ENCODE results near the gene SH2B2.

DNA sequence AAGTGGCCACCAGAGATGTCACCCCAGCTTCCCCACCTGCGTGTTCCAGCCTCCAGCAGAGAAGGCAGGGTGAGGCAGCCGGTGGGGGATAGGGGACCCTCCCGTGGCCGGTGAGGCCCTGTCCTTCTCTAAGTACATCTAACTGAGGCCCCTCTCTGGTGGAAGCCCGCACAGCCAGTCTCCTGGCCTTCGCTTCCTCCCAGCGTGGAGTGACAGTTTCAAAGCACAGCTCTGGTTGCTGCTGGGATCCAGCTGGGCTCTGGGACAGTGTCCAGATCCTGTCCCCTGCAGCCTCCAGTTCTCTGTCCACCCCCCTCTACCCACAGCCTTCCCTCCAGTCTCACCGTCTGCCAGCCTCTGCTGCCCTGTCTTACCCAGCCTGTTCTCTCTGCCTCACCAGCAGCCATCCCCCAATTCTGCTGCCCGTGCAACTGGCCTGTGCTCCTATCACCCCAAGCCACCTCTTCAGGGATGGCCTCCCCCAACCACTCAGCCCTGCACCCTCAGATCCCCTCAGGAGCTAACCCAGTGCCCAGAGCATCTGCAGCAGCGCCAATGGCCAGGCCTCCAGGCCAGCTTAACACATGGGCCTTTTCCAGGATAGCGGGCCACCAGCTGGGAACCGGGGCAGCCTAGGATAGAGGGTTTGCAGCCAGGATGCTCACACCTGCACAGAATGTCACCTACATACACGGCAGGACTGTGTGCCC, 16.3 kb upstream of the SH2B2 start:
- TF ChIP-seq CTCF (IDR thresholded peaks at IDR 0.05) = no peak
- TF ChIP-seq POLR2A (IDR thresholded peaks at IDR 0.05) = no peak

Measured in prostate gland (tissue), 2 donors.